Measurements from ENCODE around the gene ADAMTS14.

- TF ChIP-seq POLR2A (IDR thresholded peaks at IDR 0.05; ENCODE audit: low read depth, low read length), result no peak
- TF ChIP-seq POLR2AphosphoS5 (IDR thresholded peaks at IDR 0.05; ENCODE audit: low read depth, low read length), result no peak
- no peak for TF ChIP-seq PAX5 (IDR thresholded peaks at IDR 0.05; ENCODE audit: insufficient read depth, low read length, severe bottlenecking)
These were observed 64.9 kb downstream of the ADAMTS14 start for GRCh38 chr10:70737250-70737649.

Measured in GM12891 (cell line).